PC-3 (cell line): Measurements from ENCODE around the gene AKT1.

ENCODE experiments used
- CTCF ChIP-seq: fragments of 300-600 bp; sonication (generic); conservative IDR thresholded peaks from 2 replicates; pipeline ENCODE4 v1.5.1; 2017; ENCODE audit warnings: antibody characterized with exemption, low read depth, mild to moderate bottlenecking, low read length
- EZH2 ChIP-seq: fragments of 300-600 bp; sonication (generic); IDR thresholded peaks from one replicate; pipeline ENCODE4 v1.6.1; 2017; ENCODE audit warnings: antibody characterized with exemption, mild to moderate bottlenecking, low read length; ENCODE audit not compliant: unreplicated experiment

- TF ChIP-seq CTCF = no peak
- TF ChIP-seq EZH2 = no peak
These were observed 9.4 kb downstream of the AKT1 start for GRCh38 chr14:104786091-104786586.
